Eye (tissue), 1 donor: Measurements from ENCODE around the gene NKX1-2.

Experiments used
- DNase-seq: peaks from one replicate; pipeline ENCODE4 v3.0.0-alpha.2; 2015

The NKX1-2 gene

GRCh38 chr10:124414076-124414475 is 35.8 kb downstream of the NKX1-2 start:
- no peak for DNase-seq

GRCh38 chr10:124409696-124410095 is 40.1 kb downstream of the NKX1-2 start:
- no peak for DNase-seq

- DNase-seq, result no peak
Measured at GRCh38 chr10:124408357-124408756, 41.5 kb downstream of the NKX1-2 start.

- DNase-seq, result no peak
Measured at GRCh38 chr10:124407456-124407855, 42.4 kb downstream of the NKX1-2 start.

- DNase-seq, result peak; percentile 95
Measured at GRCh38 chr10:124403548-124403947, 46.3 kb downstream of the NKX1-2 start.

GRCh38 chr10:124402273-124402672 is 47.6 kb downstream of the NKX1-2 start:
- no peak for DNase-seq

GRCh38 chr10:124401633-124402032 is 48.2 kb downstream of the NKX1-2 start:
- no peak for DNase-seq
